ENCODE results near the gene FAT1.

FAT1 gene

GRCh38 chr4:186651624-186652023 lies 72.0 kb downstream of the FAT1 start:
- peak; percentile 85 for DNase-seq (ENCODE audit: low read depth, low spot score)

- no peak for DNase-seq (ENCODE audit: low read depth, low spot score)
Measured at GRCh38 chr4:186651181-186651603, 72.5 kb downstream of the FAT1 start.

GRCh38 chr4:186650401-186651180 lies 73.1 kb downstream of the FAT1 start:
- no peak for DNase-seq (ENCODE audit: low read depth, low spot score)

GRCh38 chr4:186647821-186648220 lies 75.8 kb downstream of the FAT1 start:
- DNase-seq (ENCODE audit: low read depth, low spot score) = no peak

- DNase-seq (ENCODE audit: low read depth, low spot score) = no peak
Measured at GRCh38 chr4:186644737-186645261, 78.9 kb downstream of the FAT1 start.

- no peak for DNase-seq (ENCODE audit: low read depth, low spot score)
Measured at GRCh38 chr4:186644311-186644638, 79.4 kb downstream of the FAT1 start.

GRCh38 chr4:186643501-186644310 lies 80.0 kb downstream of the FAT1 start:
- DNase-seq (ENCODE audit: low read depth, low spot score) = no peak

- no peak for DNase-seq (ENCODE audit: low read depth, low spot score)
Measured at GRCh38 chr4:186642998-186643397, 80.7 kb downstream of the FAT1 start.

GRCh38 chr4:186642530-186642929 lies 81.1 kb downstream of the FAT1 start:
- no peak for DNase-seq (ENCODE audit: low read depth, low spot score)

GRCh38 chr4:186634591-186635128 lies 89.0 kb downstream of the FAT1 start:
- no peak for DNase-seq (ENCODE audit: low read depth, low spot score)

- no peak for DNase-seq (ENCODE audit: low read depth, low spot score)
Measured at GRCh38 chr4:186633844-186634243, 89.8 kb downstream of the FAT1 start.

- DNase-seq (ENCODE audit: low read depth, low spot score) = no peak
Measured at GRCh38 chr4:186630128-186630527, 93.5 kb downstream of the FAT1 start.

GRCh38 chr4:186628058-186628711 lies 95.5 kb downstream of the FAT1 start:
- no peak for DNase-seq (ENCODE audit: low read depth, low spot score)

GRCh38 chr4:186627226-186627865 lies 96.3 kb downstream of the FAT1 start:
- DNase-seq (ENCODE audit: low read depth, low spot score) = peak; percentile 46

GRCh38 chr4:186624951-186625350 lies 98.7 kb downstream of the FAT1 start:
- DNase-seq (ENCODE audit: low read depth, low spot score) = peak; percentile 80

GRCh38 chr4:186623546-186623945 lies 100.1 kb downstream of the FAT1 start:
- no peak for DNase-seq (ENCODE audit: low read depth, low spot score)

- DNase-seq (ENCODE audit: low read depth, low spot score) = peak; percentile 52
Measured at GRCh38 chr4:186622788-186623464, 100.7 kb downstream of the FAT1 start.

- DNase-seq (ENCODE audit: low read depth, low spot score) = peak; percentile 87
Measured at GRCh38 chr4:186621959-186622553, 101.6 kb downstream of the FAT1 start.

- no peak for DNase-seq (ENCODE audit: low read depth, low spot score)
Measured at GRCh38 chr4:186619088-186619487, 104.6 kb downstream of the FAT1 start.

GRCh38 chr4:186617921-186618320 lies 105.7 kb downstream of the FAT1 start:
- DNase-seq (ENCODE audit: low read depth, low spot score) = no peak
